ENCODE results near the gene COX6B1.

- TF ChIP-seq EZH2 (optimal IDR thresholded peaks at IDR 0.05; ENCODE audit: low read depth, low read length): no peak
- TF ChIP-seq CTCF (IDR thresholded peaks at IDR 0.05; ENCODE audit: low read length): no peak
Observed at GRCh38 chr19:35601971-35602370, 46.2 kb upstream of the COX6B1 start.
